Measurements from ENCODE around the gene PKD1.

The PKD1 gene

GRCh38 chr16:2075631-2076030 lies 60.1 kb downstream of the PKD1 start:
- H3K4me3 ChIP-seq (ENCODE audit: low read depth, low read length) = no peak overlapping the region
- TF ChIP-seq CTCF (IDR thresholded peaks at IDR 0.05; ENCODE audit: low read depth, low read length) = no peak

GRCh38 chr16:2074071-2074470 lies 61.6 kb downstream of the PKD1 start:
- H3K4me3 ChIP-seq (ENCODE audit: low read depth, low read length) = no peak overlapping the region
- TF ChIP-seq CTCF (IDR thresholded peaks at IDR 0.05; ENCODE audit: low read depth, low read length) = no peak

GRCh38 chr16:2072926-2073325 lies 62.8 kb downstream of the PKD1 start:
- H3K4me3 ChIP-seq (ENCODE audit: low read depth, low read length) = no peak overlapping the region

GRCh38 chr16:2071454-2072202 lies 64.1 kb downstream of the PKD1 start:
- H3K4me3 ChIP-seq (ENCODE audit: low read depth, low read length) = no peak overlapping the region
- no peak for TF ChIP-seq CTCF (IDR thresholded peaks at IDR 0.05; ENCODE audit: low read depth, low read length)

More at GRCh38 chr16:2072926-2073325, 62.8 kb downstream of the PKD1 start:
- TF ChIP-seq CTCF (IDR thresholded peaks at IDR 0.05; ENCODE audit: low read depth, low read length) = no peak

- no peak for TF ChIP-seq CTCF (IDR thresholded peaks at IDR 0.05; ENCODE audit: low read depth, low read length)
- H3K4me3 ChIP-seq (ENCODE audit: low read depth, low read length) = no peak overlapping the region
Measured at GRCh38 chr16:2070576-2071453, 64.9 kb downstream of the PKD1 start.

GRCh38 chr16:2066139-2066538 lies 69.6 kb downstream of the PKD1 start:
- no peak for TF ChIP-seq CTCF (IDR thresholded peaks at IDR 0.05; ENCODE audit: low read depth, low read length)
- no peak overlapping the region for H3K4me3 ChIP-seq (ENCODE audit: low read depth, low read length)
